ENCODE data around the gene PLEKHG2.
A peak's percentile ranks its signal among the peaks of the same experiment; 100 is the strongest.
"Not testable (repeated sequence)": the region's sequence is repeated elsewhere in the genome, so short reads cannot be mapped to it uniquely, and the experiment has no call there.

PLEKHG2 gene

GRCh38 chr19:39446365-39447084 is 34.1 kb downstream of the PLEKHG2 start:
- DNase-seq (ENCODE audit: low read depth): no peak

- DNase-seq (ENCODE audit: low read depth): peak; percentile 80
Measured at GRCh38 chr19:39448271-39448670, 35.8 kb downstream of the PLEKHG2 start.

GRCh38 chr19:39449116-39449797 is 36.8 kb downstream of the PLEKHG2 start:
- no peak for DNase-seq (ENCODE audit: low read depth)

- not testable (repeated sequence) for DNase-seq (ENCODE audit: low read depth)
Measured at GRCh38 chr19:39451257-39451656, 38.8 kb downstream of the PLEKHG2 start.

GRCh38 chr19:39463403-39463802 is 50.9 kb downstream of the PLEKHG2 start:
- no peak for DNase-seq (ENCODE audit: low read depth)

GRCh38 chr19:39465956-39466747 is 53.7 kb downstream of the PLEKHG2 start:
- DNase-seq (ENCODE audit: low read depth): no peak

- no peak for DNase-seq (ENCODE audit: low read depth)
Measured at GRCh38 chr19:39467941-39468340, 55.5 kb downstream of the PLEKHG2 start.

- no peak for DNase-seq (ENCODE audit: low read depth)
Measured at GRCh38 chr19:39469036-39469435, 56.6 kb downstream of the PLEKHG2 start.

GRCh38 chr19:39469567-39469966 is 57.1 kb downstream of the PLEKHG2 start:
- no peak for DNase-seq (ENCODE audit: low read depth)

GRCh38 chr19:39470724-39471339 is 58.4 kb downstream of the PLEKHG2 start:
- DNase-seq (ENCODE audit: low read depth): peak; percentile 51

GRCh38 chr19:39471756-39472536 is 59.5 kb downstream of the PLEKHG2 start:
- DNase-seq (ENCODE audit: low read depth): no peak

- no peak for DNase-seq (ENCODE audit: low read depth)
Measured at GRCh38 chr19:39472746-39473442, 60.4 kb downstream of the PLEKHG2 start.

GRCh38 chr19:39473443-39473960 is 61.0 kb downstream of the PLEKHG2 start:
- DNase-seq (ENCODE audit: low read depth): no peak

GRCh38 chr19:39474139-39474620 is 61.7 kb downstream of the PLEKHG2 start:
- peak; percentile 40 for DNase-seq (ENCODE audit: low read depth)

- no peak for DNase-seq (ENCODE audit: low read depth)
Measured at GRCh38 chr19:39475748-39476147, 63.3 kb downstream of the PLEKHG2 start.

Data from ELR (cell line).